HPDE6-E6E7 (cell line): ENCODE data around the gene SPIC.

Source experiments
- DNase-seq: peaks from one replicate; pipeline ENCODE4 v3.0.0; 2011; ENCODE audit warnings: missing footprints; ENCODE audit errors: extremely low spot score

Gene SPIC

GRCh38 chr12:101536069-101536674 is 61.0 kb downstream of the SPIC start:
- no peak for DNase-seq
